Measurements from ENCODE around the gene RAB11FIP3.

The RAB11FIP3 gene

DNA sequence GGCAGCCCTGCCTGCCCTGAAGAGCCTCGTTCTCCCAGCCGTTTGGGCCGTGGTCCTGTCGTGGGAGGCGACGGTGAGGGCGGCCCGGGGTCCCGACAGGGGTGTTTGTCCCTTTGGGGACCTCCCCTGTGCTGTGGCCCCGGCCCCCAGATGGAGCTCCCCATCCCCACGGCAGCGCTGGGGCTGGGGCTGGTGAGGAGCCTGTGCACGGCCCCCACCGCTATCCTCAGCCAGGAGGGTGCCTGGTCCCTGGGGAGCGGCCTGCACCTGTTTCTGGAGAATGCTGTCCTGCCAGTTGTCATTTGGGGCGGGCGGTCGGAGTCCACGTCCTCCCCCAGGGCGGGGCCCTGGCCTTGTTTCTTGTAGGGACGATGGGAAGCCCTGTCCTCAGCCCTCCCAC lies 108.7 kb downstream of the RAB11FIP3 start:
- H2AFZ ChIP-seq (ENCODE audit: low read depth, low read length) = no peak overlapping the region
- H4K20me1 ChIP-seq (ENCODE audit: insufficient read depth, low read length) = peaks cover 40% of the 10 kb centered on the region
- H3K27ac ChIP-seq (ENCODE audit: low read length) = no peak overlapping the region
- H3K4me1 ChIP-seq (ENCODE audit: low read length) = peaks cover 5% of the 10 kb centered on the region
- H3K36me3 ChIP-seq (replicated peaks; ENCODE audit: low read depth, low read length) = peaks cover 6% of the 10 kb centered on the region
- H3K9me3 ChIP-seq (ENCODE audit: insufficient read depth, low read length) = no peaks in the 10 kb centered on the region
- H3K4me2 ChIP-seq (ENCODE audit: low read length) = no peak overlapping the region
- no peak overlapping the region for H3K4me3 ChIP-seq (ENCODE audit: low read length)
- H3K9ac ChIP-seq (ENCODE audit: low read length) = no peak overlapping the region
- H3K79me2 ChIP-seq (ENCODE audit: low read length) = peaks cover 100% of the 10 kb centered on the region
- TF ChIP-seq CTCF (IDR thresholded peaks at IDR 0.05; ENCODE audit: low read depth, low read length) = no peak
- TF ChIP-seq EZH2phosphoT487 (IDR thresholded peaks at IDR 0.05; ENCODE audit: low read depth) = no peak
- H3K27me3 ChIP-seq (ENCODE audit: low read depth, low read length) = no peaks in the 10 kb centered on the region

DNA sequence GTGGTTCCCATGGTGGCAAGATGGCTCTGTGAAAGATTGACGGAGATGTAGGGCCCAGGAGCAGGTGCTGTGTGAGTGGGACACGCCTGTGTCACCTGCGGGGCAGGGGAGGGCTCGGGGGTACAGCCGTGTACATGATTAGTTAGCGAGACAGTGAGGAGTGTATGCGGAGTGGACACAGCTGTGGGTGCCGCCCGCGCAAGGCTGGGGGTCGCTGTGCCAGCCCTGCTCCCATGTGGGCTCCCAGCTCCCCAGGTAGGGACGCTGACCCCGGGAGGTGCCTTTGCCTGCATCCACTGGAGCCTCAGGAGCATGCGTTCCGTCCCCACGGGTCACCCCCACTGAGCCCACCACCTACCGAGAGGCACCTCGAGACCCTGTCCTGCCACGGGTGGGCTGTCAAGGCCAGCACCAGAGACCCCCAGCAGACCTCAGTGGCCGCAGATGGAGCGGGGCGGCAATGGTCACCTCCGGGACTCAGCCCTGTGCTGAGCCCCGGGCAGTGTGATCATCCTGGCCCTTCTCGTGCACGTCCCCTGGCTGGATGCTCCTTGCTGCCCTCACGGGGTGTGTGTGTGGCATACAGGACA lies 109.5 kb downstream of the RAB11FIP3 start:
- H3K9ac ChIP-seq (ENCODE audit: low read length) = no peak overlapping the region
- TF ChIP-seq EZH2phosphoT487 (IDR thresholded peaks at IDR 0.05; ENCODE audit: low read depth) = no peak
- TF ChIP-seq CTCF (IDR thresholded peaks at IDR 0.05; ENCODE audit: low read depth, low read length) = no peak
- H3K4me2 ChIP-seq (ENCODE audit: low read length) = no peak overlapping the region
- H2AFZ ChIP-seq (ENCODE audit: low read depth, low read length) = no peak overlapping the region
- no peaks in the 10 kb centered on the region for H3K9me3 ChIP-seq (ENCODE audit: insufficient read depth, low read length)
- no peak overlapping the region for H3K4me3 ChIP-seq (ENCODE audit: low read length)
- no peak overlapping the region for H3K27ac ChIP-seq (ENCODE audit: low read length)
- H3K79me2 ChIP-seq (ENCODE audit: low read length) = peaks cover 100% of the 10 kb centered on the region
- H3K27me3 ChIP-seq (ENCODE audit: low read depth, low read length) = no peaks in the 10 kb centered on the region
- peaks cover 2% of the 10 kb centered on the region for H3K36me3 ChIP-seq (replicated peaks; ENCODE audit: low read depth, low read length)
- peaks cover 39% of the 10 kb centered on the region for H4K20me1 ChIP-seq (ENCODE audit: insufficient read depth, low read length)
- no peaks in the 10 kb centered on the region for H3K4me1 ChIP-seq (ENCODE audit: low read length)

- Histone ChIP-seq H3K4me1 (ENCODE audit: low read length) (no peaks in the 10 kb centered on the region), H3K79me2 (ENCODE audit: low read length) (peaks cover 100% of the 10 kb centered on the region), H3K36me3 (replicated peaks; ENCODE audit: low read depth, low read length) (peaks cover 3% of the 10 kb centered on the region), H4K20me1 (ENCODE audit: insufficient read depth, low read length) (peaks cover 32% of the 10 kb centered on the region), H3K4me3 (ENCODE audit: low read length) (no peak overlapping the region), H3K9ac (ENCODE audit: low read length) (no peak overlapping the region), H3K4me2 (ENCODE audit: low read length) (no peak overlapping the region), H3K9me3 (ENCODE audit: insufficient read depth, low read length) (no peaks in the 10 kb centered on the region), H3K27me3 (ENCODE audit: low read depth, low read length) (no peaks in the 10 kb centered on the region), H2AFZ (ENCODE audit: low read depth, low read length) (no peak overlapping the region), H3K27ac (ENCODE audit: low read length) (no peak overlapping the region)
- TF ChIP-seq CTCF (IDR thresholded peaks at IDR 0.05; ENCODE audit: low read depth, low read length) = no peak
- no peak for TF ChIP-seq EZH2phosphoT487 (IDR thresholded peaks at IDR 0.05; ENCODE audit: low read depth)
These were observed 110.3 kb downstream of the RAB11FIP3 start for GRCh38 chr16:535446-536405.

- H3K27ac ChIP-seq (ENCODE audit: low read length) = no peak overlapping the region
- H3K79me2 ChIP-seq (ENCODE audit: low read length) = peaks cover 100% of the 10 kb centered on the region
- no peak for TF ChIP-seq EZH2phosphoT487 (IDR thresholded peaks at IDR 0.05; ENCODE audit: low read depth)
- TF ChIP-seq CTCF (IDR thresholded peaks at IDR 0.05; ENCODE audit: low read depth, low read length) = no peak
- H2AFZ ChIP-seq (ENCODE audit: low read depth, low read length) = no peak overlapping the region
- H3K4me1 ChIP-seq (ENCODE audit: low read length) = no peaks in the 10 kb centered on the region
- peaks cover 30% of the 10 kb centered on the region for H4K20me1 ChIP-seq (ENCODE audit: insufficient read depth, low read length)
- peaks cover 7% of the 10 kb centered on the region for H3K36me3 ChIP-seq (replicated peaks; ENCODE audit: low read depth, low read length)
- H3K9ac ChIP-seq (ENCODE audit: low read length) = no peak overlapping the region
- no peak overlapping the region for H3K4me3 ChIP-seq (ENCODE audit: low read length)
- no peak overlapping the region for H3K4me2 ChIP-seq (ENCODE audit: low read length)
- no peaks in the 10 kb centered on the region for H3K27me3 ChIP-seq (ENCODE audit: low read depth, low read length)
- H3K9me3 ChIP-seq (ENCODE audit: insufficient read depth, low read length) = no peaks in the 10 kb centered on the region
These were observed 111.3 kb downstream of the RAB11FIP3 start for GRCh38 chr16:536746-537145.
